Gastroesophageal sphincter (tissue), 3 donors: ENCODE measurements around the gene COX5B.

ENCODE experiments used
- POLR2A ChIP-seq, 2 donors: fragments of 450-650 bp; IDR thresholded peaks; one replicate each; pipeline ENCODE4 v1.6.1; 2017; ENCODE audit warnings: antibody characterized with exemption in 2 of 2, mild to moderate bottlenecking in 2 of 2, moderate library complexity in 1 of 2
- TF ChIP-seq, protein P1 (sequence below), 4 experiments: fragments of 200-600 bp in 2 of 4; fragments of 450-650 bp in 2 of 4; sonication (generic) in 1 of 4; IDR thresholded peaks; one replicate each; pipeline ENCODE4 v1.5.1; 2017 to 2019; ENCODE audit warnings: antibody characterized with exemption in 4 of 4, mild to moderate bottlenecking in 2 of 4, moderate library complexity in 2 of 4

DNA sequence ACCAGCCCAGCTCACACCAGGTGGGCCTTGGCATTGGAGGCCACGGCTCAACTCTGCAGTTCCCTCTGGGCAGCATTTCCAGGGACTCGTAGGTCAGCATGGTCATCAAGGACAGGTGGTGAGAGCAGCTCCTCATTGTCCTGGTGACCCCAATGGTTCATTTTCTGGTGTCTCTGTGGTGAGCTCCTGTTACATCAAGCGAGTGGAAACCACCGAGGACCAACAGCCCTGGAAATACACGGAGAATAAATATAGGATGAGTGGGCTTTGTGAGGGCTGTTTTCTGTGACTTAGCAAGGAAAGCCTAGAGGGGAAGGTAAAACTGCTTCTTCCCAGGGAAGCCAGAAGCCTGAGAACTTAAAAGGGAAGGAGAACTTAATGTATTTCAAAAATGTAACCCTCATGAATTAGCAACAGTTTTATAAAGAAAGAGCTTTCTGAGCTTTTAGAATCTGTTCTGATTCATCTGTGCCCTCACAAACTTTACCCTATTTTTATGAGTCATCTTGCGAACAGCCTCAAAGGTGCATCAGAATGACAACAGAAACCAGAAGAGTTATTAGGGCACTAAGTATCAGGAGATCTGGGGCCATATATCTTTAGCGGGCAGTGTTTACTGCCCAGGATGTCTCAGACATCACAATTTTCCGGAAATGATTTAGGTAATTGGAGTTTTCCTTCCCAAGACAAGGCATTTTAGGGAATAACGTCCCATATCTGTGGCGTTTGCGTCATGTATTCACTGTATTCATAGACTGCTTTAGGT lies 42.4 kb downstream of the COX5B start:
- TF ChIP-seq, protein P1, sequence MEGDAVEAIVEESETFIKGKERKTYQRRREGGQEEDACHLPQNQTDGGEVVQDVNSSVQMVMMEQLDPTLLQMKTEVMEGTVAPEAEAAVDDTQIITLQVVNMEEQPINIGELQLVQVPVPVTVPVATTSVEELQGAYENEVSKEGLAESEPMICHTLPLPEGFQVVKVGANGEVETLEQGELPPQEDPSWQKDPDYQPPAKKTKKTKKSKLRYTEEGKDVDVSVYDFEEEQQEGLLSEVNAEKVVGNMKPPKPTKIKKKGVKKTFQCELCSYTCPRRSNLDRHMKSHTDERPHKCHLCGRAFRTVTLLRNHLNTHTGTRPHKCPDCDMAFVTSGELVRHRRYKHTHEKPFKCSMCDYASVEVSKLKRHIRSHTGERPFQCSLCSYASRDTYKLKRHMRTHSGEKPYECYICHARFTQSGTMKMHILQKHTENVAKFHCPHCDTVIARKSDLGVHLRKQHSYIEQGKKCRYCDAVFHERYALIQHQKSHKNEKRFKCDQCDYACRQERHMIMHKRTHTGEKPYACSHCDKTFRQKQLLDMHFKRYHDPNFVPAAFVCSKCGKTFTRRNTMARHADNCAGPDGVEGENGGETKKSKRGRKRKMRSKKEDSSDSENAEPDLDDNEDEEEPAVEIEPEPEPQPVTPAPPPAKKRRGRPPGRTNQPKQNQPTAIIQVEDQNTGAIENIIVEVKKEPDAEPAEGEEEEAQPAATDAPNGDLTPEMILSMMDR (IDR thresholded peaks at IDR 0.05), result no peak
- no peak for TF ChIP-seq POLR2A (IDR thresholded peaks at IDR 0.05)
